ENCODE measurements around the gene SPON2.

Gene SPON2

DNA sequence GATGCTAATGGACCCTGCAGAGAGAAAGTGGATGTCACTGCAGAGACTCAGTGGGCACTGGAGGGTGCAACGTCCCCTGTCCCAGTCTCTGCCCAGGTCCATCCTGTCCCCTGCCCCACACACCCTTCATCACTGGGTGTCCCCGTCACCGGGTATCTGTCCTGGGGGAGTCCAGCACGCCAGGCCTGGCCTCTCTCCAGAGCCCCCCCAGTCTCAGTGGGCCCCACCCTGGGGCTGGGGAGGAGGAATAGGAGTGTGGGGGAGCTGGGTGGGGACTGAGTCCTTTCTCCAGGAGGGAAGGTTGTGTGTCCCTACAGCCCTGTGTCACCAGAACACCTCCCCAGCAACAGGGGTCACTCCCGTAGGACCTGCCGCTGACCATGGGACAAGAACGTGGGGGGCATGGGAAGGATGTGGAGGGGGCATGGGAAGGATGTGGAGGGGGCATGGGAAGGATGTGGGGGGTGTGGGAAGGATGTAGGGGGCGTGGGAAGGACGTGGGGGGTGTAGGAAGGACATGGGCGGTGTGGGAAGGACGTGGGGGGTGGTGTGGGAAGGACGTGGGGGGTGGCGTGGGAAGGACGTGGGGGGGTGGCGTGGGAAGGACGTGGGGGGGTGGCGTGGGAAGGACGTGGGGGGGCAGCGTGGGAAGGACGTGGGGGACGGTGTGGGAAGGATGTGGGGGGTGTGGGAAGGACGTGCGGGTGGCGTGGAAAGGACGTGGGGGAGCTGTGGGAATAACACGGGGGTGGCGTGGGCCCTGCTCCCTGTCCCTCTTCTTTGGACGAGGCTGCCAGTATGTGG lies 21.0 kb upstream of the SPON2 start:
- no peak for FAIRE-seq

- no peak for FAIRE-seq
Measured at GRCh38 chr4:1192493-1193205, 20.3 kb upstream of the SPON2 start.

- FAIRE-seq: no peak
Measured at GRCh38 chr4:1192091-1192492, 19.7 kb upstream of the SPON2 start.

DNA sequence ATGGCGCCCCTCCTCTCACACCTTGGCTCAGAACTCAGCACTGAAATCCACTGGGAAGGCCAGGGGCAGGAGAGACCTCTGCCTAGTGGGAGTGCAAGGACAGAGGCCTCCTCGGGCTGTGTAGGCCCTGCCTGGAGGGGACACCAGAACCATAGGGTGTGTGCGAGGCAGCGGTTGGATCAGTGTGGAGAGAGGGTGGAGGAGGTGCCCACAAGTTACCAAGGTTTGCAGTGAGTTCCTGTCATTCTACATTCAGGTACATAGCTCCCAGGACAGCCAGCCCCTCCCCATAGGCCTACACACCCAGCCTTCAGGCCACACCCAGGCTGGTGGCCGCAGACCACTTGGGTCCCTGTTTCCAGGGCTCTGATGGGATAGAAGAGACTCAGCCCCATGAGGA lies 19.2 kb upstream of the SPON2 start:
- FAIRE-seq: no peak

DNA sequence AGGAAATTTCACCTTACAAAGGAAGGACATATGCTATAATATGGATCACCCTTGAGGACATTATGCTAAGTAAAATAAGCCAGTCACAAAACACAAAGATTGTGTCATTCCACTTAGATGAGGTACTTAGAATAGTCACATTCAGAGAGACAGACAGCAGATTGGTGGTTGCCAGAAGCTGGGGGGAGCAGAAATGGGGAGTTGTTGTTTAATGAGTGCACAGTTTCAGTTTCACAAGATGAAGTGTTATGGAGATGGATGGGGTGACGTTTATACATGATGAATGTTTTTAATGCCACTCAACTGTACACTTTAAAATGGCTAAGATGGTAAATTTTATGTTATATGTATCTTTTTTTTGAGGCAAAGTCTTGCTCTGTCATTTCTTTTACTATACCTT lies 14.8 kb upstream of the SPON2 start:
- no peak for FAIRE-seq

DNA sequence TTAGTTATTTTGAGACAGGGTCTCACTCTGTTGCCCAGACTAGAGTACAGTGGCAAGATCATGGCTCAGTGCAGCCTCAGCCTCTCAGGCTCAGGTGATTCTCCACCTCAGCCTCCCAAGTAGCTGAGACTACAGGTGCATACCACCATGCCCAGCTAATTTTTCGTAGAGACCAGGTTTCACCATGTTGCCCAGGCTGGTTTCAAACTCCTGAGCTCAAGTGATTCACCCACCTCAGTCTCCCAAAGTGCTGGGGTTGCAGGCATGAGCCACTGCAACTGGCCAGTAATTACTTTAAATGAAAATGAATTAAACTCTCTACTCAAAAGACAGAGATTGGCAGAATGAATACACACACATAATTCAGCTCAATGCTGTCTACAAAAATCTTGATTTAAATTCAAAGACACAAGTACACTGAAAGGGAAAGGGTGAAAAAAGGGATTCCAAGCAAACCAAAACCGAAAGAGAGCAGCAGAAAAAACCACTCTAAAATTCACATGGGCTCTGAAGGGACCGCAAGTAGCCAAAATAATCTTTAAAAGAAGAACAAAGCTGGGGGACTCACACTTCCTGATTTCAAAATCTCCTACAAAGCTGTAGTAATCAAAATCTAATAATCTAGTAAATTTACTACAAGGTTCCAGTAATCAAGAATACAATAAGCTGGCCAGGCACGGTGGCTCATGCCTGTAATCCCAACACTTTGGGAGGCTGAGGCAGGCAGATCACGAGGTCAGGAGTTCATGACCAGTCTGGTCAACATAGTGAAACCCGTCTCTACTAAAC lies 11.8 kb upstream of the SPON2 start:
- FAIRE-seq: no peak

- FAIRE-seq: no peak
Measured at GRCh38 chr4:1182313-1182712, 9.9 kb upstream of the SPON2 start.

DNA sequence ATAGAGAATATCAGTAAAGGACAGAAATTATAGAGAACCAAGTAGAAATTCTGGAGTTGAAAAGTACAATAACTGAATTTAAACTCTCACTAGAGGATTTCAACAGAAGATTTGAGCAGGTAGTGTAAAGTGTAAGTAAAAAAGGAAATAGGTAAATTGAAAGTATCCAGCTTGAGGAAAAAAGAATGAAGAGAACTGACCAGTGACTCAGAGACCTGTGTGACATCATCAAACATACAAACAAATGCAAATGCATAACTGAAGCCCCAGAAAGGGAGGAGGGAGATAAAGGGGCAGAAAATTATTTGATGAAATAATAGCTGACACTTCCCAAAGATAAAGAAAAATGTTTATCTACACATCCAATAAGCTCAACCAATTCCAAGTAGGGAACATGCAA lies 8.3 kb upstream of the SPON2 start:
- FAIRE-seq: no peak

DNA sequence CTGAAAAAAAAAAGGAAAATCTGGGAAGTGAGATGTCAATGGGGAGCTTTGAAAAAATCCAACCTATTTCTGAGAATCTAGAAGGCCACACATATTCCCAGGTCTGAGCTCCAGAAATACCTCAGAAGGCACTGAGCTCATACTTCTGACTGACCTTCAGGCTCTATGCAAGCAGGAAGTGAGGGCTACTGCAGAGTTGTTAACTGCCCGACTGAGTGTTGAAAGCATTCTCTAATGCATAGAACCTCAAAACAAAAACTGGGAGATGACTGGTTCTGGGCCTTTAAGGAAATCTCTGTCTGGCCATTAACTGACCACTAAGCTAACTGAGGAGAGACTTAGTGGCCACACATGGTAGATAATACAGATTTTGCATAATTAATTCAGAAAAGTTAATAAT lies 7.6 kb upstream of the SPON2 start:
- FAIRE-seq: no peak

- no peak for FAIRE-seq
Measured at GRCh38 chr4:1179089-1179441, 6.7 kb upstream of the SPON2 start.

DNA sequence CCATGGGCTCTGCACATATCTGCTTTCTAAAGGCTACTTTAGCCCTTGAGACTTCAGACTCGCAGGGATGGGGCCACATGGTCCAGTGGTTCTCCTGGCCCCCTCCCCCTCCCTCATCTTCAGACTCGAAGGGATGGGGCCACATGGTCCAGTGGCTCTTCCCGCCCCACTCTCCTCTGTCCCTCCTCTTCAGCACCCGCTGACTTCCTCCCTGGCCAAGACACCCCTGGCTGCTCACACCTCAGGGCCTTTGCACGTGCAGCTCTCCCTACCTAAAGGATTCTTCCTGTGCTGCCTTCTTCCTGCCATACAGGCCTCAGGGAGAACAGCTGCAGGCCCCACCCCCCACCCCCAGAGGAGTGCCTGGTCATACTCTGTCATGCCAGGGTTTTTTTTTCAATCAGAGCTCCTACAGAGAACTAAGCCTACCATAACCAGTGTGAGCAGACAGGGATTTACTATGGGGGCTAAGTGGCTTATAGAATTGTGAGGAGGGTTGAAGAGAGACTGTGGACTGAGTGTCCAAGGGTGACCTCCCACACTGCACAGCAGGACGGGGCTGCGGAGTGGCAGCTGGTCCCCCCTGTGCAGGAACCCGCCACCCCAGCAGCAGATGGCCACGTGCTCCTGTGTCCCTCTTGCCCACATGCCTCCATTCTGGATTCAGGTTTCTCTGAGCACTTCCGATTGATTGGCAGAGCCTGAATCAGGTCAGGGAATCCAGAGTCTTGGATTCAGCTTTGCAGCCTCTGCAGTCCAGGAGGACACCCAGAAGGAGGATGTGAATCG lies 6.1 kb upstream of the SPON2 start:
- no peak for FAIRE-seq

DNA sequence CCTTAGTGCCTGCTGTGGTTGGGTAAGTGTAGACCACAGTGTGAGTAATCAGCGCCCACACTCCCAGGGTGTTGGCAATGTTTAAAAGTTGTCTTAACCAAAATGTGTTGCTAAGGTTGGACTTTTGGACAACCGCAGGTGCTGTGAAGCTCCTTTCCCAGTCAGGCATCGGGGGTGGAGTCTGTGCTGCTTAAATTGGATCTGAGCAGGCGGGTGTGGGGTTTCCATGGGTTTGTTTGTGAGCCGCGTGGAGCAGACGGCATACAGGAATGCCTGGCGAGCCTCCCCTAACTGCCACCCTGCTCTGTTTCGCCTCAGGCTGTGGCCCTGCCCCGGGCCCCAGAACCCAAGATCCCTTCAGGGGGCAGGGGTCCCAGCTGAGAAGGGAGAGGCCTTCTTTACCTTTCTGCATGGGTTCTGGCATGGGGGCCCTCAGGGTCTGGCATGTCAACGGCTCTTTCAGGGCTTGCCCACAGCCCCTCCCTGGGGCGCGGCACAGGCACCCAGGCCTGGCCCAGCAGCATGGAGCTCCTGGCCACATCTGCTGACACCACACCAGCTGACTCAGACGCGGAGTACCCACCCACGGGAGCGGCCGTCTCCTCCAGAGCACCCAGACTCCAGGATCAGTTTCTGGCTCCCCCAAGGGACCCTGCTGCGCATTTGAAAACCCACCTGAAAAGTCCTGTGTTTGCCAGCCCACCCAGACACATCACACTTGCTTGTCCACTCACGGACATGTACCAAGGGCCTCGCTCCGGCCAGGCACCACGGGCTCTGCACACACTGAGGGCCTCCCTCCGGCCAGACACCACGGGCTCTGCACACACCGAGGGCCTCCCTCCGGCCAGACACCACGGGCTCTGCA lies 5.1 kb upstream of the SPON2 start:
- FAIRE-seq: no peak

GRCh38 chr4:1176398-1177273 lies 4.3 kb upstream of the SPON2 start:
- FAIRE-seq: no peak

DNA sequence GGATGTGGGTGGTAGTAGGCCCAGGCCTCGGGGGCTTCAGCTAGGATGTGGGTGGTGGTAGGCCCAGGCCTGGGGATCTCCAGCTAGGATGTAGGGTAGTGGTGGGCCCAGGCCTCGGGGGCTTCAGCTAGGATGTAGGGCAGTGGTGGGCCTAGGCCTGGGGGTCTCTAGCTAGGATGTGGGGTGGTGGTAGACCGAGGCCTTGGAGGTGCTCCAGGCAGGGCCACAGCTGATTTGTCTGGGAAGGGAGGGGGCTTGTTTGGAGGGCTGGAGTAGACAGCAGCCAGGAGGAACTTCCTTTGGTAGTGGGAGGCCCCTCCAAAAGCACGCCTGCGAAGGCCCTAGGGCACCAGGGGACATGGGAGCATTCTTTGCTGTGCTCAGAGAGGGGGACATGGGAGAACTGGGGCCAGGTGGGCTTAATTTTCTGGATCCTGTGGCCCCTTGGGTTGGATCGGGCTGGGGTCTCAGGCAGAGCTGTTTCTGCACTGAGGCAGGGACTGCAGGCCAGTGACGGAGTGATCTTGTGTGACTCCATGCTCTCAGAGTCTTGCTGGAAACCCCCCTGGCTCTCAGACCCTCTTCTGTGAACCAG lies 3.3 kb upstream of the SPON2 start:
- FAIRE-seq: no peak

- no peak for FAIRE-seq
Measured at GRCh38 chr4:1174941-1175634, 2.7 kb upstream of the SPON2 start.

DNA sequence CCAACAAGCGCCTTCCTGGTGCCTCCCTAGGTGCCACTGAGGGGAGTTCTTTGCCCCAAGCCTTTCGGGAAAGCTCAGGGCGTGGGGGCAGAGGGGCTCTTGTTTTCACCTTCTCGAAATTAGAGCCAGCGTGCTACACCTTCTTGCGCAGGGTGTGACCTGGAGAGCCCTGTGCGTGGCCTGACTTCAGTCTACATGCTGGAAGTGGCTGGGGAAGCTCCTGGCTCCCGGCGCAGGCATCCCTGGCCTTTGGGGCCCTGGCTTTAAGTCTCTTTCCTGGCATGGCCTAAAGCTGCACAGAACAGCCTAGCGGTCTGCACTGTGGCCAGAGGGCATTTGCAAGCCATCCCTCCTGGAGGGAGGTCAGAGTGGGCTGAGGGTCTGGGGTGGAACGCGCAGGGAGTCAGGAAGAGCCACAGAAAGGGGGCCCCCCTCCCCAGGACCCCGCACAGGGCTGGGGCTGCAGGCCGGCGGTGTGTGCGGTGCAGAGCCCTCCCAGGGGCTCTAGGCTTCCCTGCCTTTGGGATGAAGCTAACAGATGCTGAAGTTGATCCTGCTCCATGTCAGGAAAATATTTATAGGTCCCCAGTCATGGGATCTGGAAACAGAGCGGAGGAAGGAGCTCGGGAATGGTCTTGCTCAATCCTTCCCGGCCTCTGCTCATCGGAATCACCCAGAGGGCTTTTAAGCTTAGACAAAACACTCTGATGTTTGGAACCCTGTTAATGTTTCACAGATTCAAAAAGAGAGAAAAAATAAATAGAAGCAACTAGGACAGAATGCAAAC lies 781 bp upstream of the SPON2 start:
- no peak for FAIRE-seq

- no peak for FAIRE-seq
Measured at GRCh38 chr4:1171311-1172227, 814 bp downstream of the SPON2 start.

DNA sequence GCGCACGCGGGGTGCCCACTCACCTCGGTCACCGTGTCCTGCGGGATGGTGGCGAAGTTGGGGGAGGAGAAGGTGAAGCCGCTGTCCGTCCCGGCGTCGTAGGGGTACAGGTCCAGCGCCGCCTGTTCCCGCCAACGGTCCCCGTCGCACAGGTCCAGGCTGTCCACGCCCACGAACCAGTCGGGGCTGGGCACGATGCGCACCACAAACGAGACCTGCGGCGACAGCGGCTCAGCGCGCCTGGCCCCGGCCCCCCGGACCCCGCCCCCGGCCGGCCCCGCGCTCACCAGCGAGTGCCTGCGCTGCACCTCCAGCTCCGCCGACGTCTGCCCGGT lies 1.4 kb downstream of the SPON2 start:
- FAIRE-seq: no peak

All from G401.6 (cell line).